IPS-18c (cell line): ENCODE measurements around the gene XPNPEP3.
"Not testable (repeated sequence)": the region's sequence is repeated elsewhere in the genome, so short reads cannot be mapped to it uniquely, and the experiment has no call there.

Experiments used
- H3K4me3 ChIP-seq: 2 replicates; pipeline ENCODE4 v1.7.0; 2013; ENCODE audit warnings: low read depth, mild to moderate bottlenecking, low read length, moderate library complexity; ENCODE audit not compliant: insufficient read depth
- H3K9me3 ChIP-seq: one replicate; pipeline ENCODE4 v1.6.1; 2013; ENCODE audit warnings: mild to moderate bottlenecking, low read length, moderate library complexity; ENCODE audit not compliant: control insufficient read depth, insufficient read depth

Gene XPNPEP3

GRCh38 chr22:40908895-40909294, 51.9 kb downstream of the XPNPEP3 start:
- Histone ChIP-seq H3K9me3 (no peaks in the 10 kb centered on the region), H3K4me3 (no peak overlapping the region)

DNA sequence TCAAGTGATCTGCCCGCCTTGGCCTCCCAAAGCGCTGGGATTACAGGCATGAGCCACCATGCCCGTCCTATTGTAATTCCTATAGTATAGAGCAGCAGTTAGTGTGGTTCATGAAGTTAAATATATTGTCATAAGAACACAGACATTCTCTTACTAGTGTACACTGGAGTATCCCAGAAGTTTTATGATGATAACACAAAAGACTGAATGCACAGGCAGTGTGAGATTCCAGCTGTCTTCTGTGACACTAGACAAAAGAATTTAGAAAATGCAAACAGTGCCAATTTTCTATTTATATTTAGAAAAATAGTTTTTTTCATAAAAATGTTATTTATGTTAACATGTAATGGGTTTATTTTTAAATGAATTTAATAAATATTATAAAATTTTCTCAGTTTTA, 54.8 kb downstream of the XPNPEP3 start:
- H3K4me3 ChIP-seq = no peak overlapping the region

GRCh38 chr22:40912987-40913386, 56.0 kb downstream of the XPNPEP3 start:
- H3K9me3 ChIP-seq, H3K4me3 ChIP-seq: not testable (repeated sequence)

More for the DNA sequence above, 54.8 kb downstream of the XPNPEP3 start:
- H3K9me3 ChIP-seq = no peaks in the 10 kb centered on the region

GRCh38 chr22:40919446-40919845, 62.5 kb downstream of the XPNPEP3 start:
- no peak overlapping the region for H3K4me3 ChIP-seq
- no peaks in the 10 kb centered on the region for H3K9me3 ChIP-seq

- H3K4me3 ChIP-seq = no peak overlapping the region
- H3K9me3 ChIP-seq = no peaks in the 10 kb centered on the region
These were observed 63.6 kb downstream of the XPNPEP3 start for GRCh38 chr22:40920526-40920925.

- Histone ChIP-seq H3K9me3 (no peaks in the 10 kb centered on the region), H3K4me3 (no peak overlapping the region)
These were observed 65.7 kb downstream of the XPNPEP3 start for GRCh38 chr22:40922484-40923303.

- no peak overlapping the region for H3K4me3 ChIP-seq
- H3K9me3 ChIP-seq = no peaks in the 10 kb centered on the region
These were observed 71.7 kb downstream of the XPNPEP3 start for GRCh38 chr22:40928657-40929056.

GRCh38 chr22:40932396-40932795, 75.4 kb downstream of the XPNPEP3 start:
- no peak overlapping the region for H3K4me3 ChIP-seq
- H3K9me3 ChIP-seq = no peaks in the 10 kb centered on the region

DNA sequence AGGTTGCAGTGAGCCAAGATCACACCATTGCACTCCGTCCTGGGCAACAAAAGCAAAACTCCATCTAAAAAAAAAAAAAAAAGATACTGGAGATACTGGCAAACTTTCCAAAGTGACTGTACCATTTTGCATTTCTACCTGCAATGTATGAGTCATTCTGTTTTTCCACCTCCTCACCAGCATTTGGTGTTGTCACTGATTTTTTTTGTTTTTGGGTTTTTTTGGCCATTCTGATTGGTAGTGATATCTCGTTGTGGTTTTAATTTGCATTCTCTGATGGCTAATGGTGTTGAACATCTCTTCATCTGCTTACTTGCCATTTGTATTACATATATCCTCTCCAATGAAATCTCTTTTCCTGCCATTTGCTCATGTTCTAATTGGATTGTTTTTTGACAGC, 82.3 kb downstream of the XPNPEP3 start:
- Histone ChIP-seq H3K9me3 (no peaks in the 10 kb centered on the region), H3K4me3 (no peak overlapping the region)

- H3K9me3 ChIP-seq = no peaks in the 10 kb centered on the region
- H3K4me3 ChIP-seq = peak within 1 kb of the TSS; percentile 100
These were observed 94.2 kb downstream of the XPNPEP3 start, which contains the start of gene RBX1 for GRCh38 chr22:40950962-40951794. Gene RBX1, plus strand, starts transcription at chr22:40951378. Its CDS starts 21 bp downstream, at chr22:40951399.

GRCh38 chr22:40951795-40952605, 95.1 kb downstream of the XPNPEP3 start:
- Histone ChIP-seq H3K4me3 (peak overlapping the region; percentile 100), H3K9me3 (no peaks in the 10 kb centered on the region)

GRCh38 chr22:40953471-40953870, 96.5 kb downstream of the XPNPEP3 start:
- no peaks in the 10 kb centered on the region for H3K9me3 ChIP-seq
- no peak overlapping the region for H3K4me3 ChIP-seq

DNA sequence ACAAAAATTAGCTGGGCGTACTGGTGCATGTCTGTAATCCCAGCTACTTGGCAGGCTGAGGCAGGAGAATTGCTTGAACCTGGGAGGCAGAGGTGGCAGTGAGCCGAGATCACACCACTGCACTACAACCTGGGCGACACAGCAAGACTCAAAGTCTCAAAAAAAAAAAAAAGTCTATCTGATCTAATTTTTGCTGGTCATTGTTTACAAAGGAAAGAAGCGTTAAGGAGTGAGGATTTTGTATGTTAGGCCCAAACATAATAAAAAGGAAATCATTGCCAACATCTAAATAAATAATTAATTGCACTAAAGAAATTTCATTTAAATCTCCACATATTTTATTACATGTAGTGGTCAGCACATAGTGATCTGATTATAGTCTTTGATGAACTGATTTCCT, 97.2 kb downstream of the XPNPEP3 start:
- Histone ChIP-seq H3K4me3 (no peak overlapping the region), H3K9me3 (no peaks in the 10 kb centered on the region)

GRCh38 chr22:40955571-40955970, 98.6 kb downstream of the XPNPEP3 start:
- Histone ChIP-seq H3K4me3 (no peak overlapping the region), H3K9me3 (no peaks in the 10 kb centered on the region)

GRCh38 chr22:40957601-40958000, 100.7 kb downstream of the XPNPEP3 start:
- Histone ChIP-seq H3K9me3 (no peaks in the 10 kb centered on the region), H3K4me3 (no peak overlapping the region)

DNA sequence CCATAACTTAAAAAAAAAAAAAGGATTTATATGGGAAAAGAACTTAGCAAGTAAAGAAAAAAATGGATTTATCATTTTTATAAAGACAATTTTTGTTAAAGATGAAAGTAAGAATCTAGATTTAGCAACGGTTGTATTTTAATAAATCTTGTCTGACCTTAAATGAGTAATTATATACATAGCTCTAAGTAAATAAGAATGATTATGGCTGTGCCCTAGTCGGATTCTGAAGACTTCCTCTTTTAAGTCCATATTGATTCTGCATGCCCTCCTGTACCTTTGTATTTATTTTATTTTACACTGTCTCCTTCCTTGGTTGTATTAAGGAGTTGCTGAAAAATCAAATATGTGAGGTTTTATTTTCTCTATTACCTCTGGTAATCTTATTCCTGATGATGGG, 101.4 kb downstream of the XPNPEP3 start:
- no peaks in the 10 kb centered on the region for H3K9me3 ChIP-seq
- no peak overlapping the region for H3K4me3 ChIP-seq

DNA sequence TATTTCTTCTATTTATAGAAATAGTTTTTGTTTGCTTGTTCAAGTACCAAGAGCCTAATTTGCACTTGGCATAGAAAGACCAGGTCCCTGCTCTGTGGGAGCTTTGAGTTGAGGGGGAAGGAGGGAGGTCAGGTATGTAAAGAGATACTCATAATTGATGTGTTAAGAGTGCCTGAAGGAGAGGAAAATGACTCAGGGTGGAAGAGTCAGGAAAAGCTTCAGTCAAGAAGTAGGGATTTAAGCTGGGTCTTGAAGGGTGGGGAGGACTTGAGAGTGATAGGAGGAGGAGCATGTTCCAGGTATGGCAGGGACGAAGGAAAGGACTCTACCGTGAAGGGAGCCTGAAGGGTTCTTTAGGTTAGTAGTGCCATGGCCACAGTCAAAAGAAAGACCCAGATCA, 103.2 kb downstream of the XPNPEP3 start:
- no peak overlapping the region for H3K4me3 ChIP-seq

More for the DNA sequence above, 103.2 kb downstream of the XPNPEP3 start:
- no peaks in the 10 kb centered on the region for H3K9me3 ChIP-seq
